ENCODE data around the gene FYN. TPM values are rescaled to one million over a fixed set of nuclear protein-coding genes. Genes with fewer than 3 reads are reported as not detected.

FYN gene
- total and polyA plus RNA-seq, 9 of the 15 experiments (the other 6 are each of a cell fraction or from before 2014, with no cell fraction given) = 2.9 to 22.1 (median 11.4) TPM

DNA sequence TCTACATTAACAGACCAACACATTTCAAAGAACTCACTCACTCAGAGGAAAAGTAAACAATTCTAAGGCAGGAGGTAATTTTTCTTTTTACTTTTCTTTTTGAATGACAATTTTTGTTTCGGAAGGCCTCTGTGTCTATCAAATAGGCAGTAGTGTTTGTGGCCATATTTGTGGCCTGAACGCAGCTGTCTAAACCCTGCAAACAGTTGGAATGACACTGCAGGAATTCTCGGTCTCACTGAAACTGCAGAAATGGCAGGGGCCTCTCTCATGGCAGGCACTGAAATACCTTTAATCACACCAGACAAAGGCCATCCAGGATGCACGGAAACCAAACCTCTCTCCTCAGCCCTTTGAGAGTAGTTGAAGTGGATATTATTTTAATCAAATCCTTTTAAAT, 30.4 kb downstream of the FYN start (continued):
- TF ChIP-seq, protein P1, sequence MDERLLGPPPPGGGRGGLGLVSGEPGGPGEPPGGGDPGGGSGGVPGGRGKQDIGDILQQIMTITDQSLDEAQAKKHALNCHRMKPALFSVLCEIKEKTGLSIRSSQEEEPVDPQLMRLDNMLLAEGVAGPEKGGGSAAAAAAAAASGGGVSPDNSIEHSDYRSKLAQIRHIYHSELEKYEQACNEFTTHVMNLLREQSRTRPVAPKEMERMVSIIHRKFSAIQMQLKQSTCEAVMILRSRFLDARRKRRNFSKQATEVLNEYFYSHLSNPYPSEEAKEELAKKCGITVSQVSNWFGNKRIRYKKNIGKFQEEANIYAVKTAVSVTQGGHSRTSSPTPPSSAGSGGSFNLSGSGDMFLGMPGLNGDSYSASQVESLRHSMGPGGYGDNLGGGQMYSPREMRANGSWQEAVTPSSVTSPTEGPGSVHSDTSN (CRISPR knock-in tag; IDR thresholded peaks at IDR 0.05; ENCODE audit: low read depth) = no peak
- TF ChIP-seq, protein P1 (tag; conservative IDR thresholded peaks at IDR 0.05; ENCODE audit: low read depth) = peak; percentile 50
- TF ChIP-seq, protein P2, sequence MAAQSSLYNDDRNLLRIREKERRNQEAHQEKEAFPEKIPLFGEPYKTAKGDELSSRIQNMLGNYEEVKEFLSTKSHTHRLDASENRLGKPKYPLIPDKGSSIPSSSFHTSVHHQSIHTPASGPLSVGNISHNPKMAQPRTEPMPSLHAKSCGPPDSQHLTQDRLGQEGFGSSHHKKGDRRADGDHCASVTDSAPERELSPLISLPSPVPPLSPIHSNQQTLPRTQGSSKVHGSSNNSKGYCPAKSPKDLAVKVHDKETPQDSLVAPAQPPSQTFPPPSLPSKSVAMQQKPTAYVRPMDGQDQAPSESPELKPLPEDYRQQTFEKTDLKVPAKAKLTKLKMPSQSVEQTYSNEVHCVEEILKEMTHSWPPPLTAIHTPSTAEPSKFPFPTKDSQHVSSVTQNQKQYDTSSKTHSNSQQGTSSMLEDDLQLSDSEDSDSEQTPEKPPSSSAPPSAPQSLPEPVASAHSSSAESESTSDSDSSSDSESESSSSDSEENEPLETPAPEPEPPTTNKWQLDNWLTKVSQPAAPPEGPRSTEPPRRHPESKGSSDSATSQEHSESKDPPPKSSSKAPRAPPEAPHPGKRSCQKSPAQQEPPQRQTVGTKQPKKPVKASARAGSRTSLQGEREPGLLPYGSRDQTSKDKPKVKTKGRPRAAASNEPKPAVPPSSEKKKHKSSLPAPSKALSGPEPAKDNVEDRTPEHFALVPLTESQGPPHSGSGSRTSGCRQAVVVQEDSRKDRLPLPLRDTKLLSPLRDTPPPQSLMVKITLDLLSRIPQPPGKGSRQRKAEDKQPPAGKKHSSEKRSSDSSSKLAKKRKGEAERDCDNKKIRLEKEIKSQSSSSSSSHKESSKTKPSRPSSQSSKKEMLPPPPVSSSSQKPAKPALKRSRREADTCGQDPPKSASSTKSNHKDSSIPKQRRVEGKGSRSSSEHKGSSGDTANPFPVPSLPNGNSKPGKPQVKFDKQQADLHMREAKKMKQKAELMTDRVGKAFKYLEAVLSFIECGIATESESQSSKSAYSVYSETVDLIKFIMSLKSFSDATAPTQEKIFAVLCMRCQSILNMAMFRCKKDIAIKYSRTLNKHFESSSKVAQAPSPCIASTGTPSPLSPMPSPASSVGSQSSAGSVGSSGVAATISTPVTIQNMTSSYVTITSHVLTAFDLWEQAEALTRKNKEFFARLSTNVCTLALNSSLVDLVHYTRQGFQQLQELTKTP (IDR thresholded peaks at IDR 0.05; ENCODE audit: low read depth in 1 of 2, partially characterized antibody in 2 of 2) = no peak
- TF ChIP-seq NFRKB (IDR thresholded peaks at IDR 0.05; ENCODE audit: low read depth) = no peak
- TF ChIP-seq MAZ (CRISPR knock-in tag; conservative IDR thresholded peaks at IDR 0.05 in 1 of 2, IDR thresholded peaks at IDR 0.05 in 1 of 2) = no peak
- TF ChIP-seq TBL1XR1 (IDR thresholded peaks at IDR 0.05; ENCODE audit: low read length in 2 of 2) = no peak
- TF ChIP-seq ZNF165 (CRISPR knock-in tag; IDR thresholded peaks at IDR 0.05; ENCODE audit: borderline replicate concordance) = no peak
- no peak for TF ChIP-seq NR4A1 (CRISPR knock-in tag; IDR thresholded peaks at IDR 0.05)
- no peak for TF ChIP-seq NR4A1 (tag; IDR thresholded peaks at IDR 0.05)
- no peak for TF ChIP-seq CC2D1A (IDR thresholded peaks at IDR 0.05)
- TF ChIP-seq BACH1 (tag; IDR thresholded peaks at IDR 0.05) = no peak
- TF ChIP-seq CREB1 (IDR thresholded peaks at IDR 0.05) = no peak
- no peak for TF ChIP-seq CREB1 (CRISPR knock-in tag; IDR thresholded peaks at IDR 0.05)
- TF ChIP-seq, protein P3, sequence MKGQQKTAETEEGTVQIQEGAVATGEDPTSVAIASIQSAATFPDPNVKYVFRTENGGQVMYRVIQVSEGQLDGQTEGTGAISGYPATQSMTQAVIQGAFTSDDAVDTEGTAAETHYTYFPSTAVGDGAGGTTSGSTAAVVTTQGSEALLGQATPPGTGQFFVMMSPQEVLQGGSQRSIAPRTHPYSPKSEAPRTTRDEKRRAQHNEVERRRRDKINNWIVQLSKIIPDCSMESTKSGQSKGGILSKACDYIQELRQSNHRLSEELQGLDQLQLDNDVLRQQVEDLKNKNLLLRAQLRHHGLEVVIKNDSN (CRISPR knock-in tag; IDR thresholded peaks at IDR 0.05) = no peak
- TF ChIP-seq HNRNPUL1 (IDR thresholded peaks at IDR 0.05; ENCODE audit: low read length) = no peak
- TF ChIP-seq, protein P4, sequence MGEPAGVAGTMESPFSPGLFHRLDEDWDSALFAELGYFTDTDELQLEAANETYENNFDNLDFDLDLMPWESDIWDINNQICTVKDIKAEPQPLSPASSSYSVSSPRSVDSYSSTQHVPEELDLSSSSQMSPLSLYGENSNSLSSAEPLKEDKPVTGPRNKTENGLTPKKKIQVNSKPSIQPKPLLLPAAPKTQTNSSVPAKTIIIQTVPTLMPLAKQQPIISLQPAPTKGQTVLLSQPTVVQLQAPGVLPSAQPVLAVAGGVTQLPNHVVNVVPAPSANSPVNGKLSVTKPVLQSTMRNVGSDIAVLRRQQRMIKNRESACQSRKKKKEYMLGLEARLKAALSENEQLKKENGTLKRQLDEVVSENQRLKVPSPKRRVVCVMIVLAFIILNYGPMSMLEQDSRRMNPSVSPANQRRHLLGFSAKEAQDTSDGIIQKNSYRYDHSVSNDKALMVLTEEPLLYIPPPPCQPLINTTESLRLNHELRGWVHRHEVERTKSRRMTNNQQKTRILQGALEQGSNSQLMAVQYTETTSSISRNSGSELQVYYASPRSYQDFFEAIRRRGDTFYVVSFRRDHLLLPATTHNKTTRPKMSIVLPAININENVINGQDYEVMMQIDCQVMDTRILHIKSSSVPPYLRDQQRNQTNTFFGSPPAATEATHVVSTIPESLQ (CRISPR knock-in tag; IDR thresholded peaks at IDR 0.05) = no peak
- TF ChIP-seq CBX2 (IDR thresholded peaks at IDR 0.05; ENCODE audit: insufficient read depth, low read length, poor library complexity, severe bottlenecking) = no peak
- no peak for TF ChIP-seq SOX6 (IDR thresholded peaks at IDR 0.05)

Measured in K562 (cell line).